Dermis blood vessel endothelial cell (primary cell): ENCODE results near the gene RPH3AL. TPM values are rescaled to one million over a fixed set of nuclear protein-coding genes. Genes with fewer than 3 reads are reported as not detected.
A peak's percentile ranks its signal among the peaks of the same experiment; 100 is the strongest.
"Not testable (repeated sequence)": the region's sequence is repeated elsewhere in the genome, so short reads cannot be mapped to it uniquely, and the experiment has no call there.

Experiments
- DNase-seq: peaks from one replicate; pipeline ENCODE4 v3.0.0; 2010
- total RNA-seq: library from RNA; depleted of rRNA; stranded (reverse); fragments of >200 nt; gene quantifications from 2 replicates; pipeline ENCODE4 v1.2.3, GENCODE V29; 2014

RPH3AL gene
- total RNA-seq, 1 donor from 2014 or later: 22.0 TPM

GRCh38 chr17:280901-281300, 71.7 kb downstream of the RPH3AL start:
- no peak for DNase-seq

DNA sequence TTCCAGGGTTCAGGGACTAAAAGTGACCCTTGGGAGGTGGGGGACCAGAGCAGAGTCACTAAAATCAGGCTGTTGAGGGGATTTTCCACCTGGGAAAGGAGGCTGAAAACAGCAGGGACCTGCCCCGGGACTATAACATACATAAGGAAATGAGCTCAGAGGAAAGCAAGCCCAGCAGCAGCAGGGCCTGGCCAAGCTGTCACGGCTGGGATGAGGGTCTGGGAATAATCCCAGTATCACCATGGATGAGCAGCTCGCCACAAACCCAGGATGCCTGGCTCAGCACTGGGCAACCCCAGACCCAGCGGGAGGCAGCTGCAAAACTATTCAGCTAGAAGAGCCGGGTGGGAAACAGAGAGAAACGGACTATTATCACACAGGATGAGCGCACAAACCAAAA, 72.4 kb downstream of the RPH3AL start:
- peak; percentile 61 for DNase-seq

- DNase-seq: peak; percentile 60
Observed at GRCh38 chr17:279776-280175, 72.8 kb downstream of the RPH3AL start.

DNA sequence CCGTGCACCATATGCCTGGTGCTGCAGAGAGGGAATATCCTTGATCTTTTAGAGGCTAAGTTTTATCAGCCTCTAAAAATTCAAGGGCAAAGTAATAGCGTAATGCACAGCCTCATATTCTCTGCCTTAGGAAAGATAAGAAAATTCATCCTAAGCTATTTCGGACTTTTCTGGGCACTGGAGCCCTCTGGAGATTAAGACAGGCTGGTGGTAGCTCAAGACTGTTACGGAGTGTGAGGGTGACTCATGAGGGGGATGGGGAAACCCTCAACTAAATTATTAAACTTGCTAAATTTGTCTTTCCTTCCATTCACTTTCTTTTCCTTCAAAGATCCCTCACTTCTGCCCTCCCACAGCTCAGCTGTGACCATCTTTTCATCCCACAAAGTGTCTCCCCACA, 73.3 kb downstream of the RPH3AL start:
- peak; percentile 33 for DNase-seq

GRCh38 chr17:278676-279059, 73.9 kb downstream of the RPH3AL start:
- DNase-seq: no peak

GRCh38 chr17:278055-278675, 74.4 kb downstream of the RPH3AL start:
- no peak for DNase-seq

DNA sequence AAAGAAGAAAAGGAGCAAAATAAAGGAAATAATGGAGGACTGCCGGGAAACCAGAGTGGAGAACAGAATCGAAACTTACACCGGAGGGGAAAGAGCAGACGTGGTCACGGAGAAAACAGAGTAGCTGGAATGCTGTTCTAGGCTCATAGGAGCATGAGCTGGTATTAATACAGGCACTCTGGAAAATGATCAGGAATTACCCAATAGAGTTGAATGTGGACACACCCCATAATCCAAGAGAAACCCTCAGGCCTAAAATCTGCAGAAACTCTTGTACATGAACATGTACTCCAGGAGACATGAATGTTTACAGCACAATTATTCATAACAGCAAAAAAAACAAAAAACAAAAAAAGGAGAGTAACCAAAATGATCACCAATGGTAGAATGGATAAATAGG, 77.7 kb downstream of the RPH3AL start:
- no peak for DNase-seq

GRCh38 chr17:273981-274832, 78.4 kb downstream of the RPH3AL start:
- DNase-seq: no peak

- DNase-seq: not testable (repeated sequence)
Observed at GRCh38 chr17:272856-273255, 79.8 kb downstream of the RPH3AL start.

- DNase-seq: not testable (repeated sequence)
Observed at GRCh38 chr17:271928-272623, 80.5 kb downstream of the RPH3AL start.

GRCh38 chr17:269616-270514, 82.7 kb downstream of the RPH3AL start:
- no peak for DNase-seq

DNA sequence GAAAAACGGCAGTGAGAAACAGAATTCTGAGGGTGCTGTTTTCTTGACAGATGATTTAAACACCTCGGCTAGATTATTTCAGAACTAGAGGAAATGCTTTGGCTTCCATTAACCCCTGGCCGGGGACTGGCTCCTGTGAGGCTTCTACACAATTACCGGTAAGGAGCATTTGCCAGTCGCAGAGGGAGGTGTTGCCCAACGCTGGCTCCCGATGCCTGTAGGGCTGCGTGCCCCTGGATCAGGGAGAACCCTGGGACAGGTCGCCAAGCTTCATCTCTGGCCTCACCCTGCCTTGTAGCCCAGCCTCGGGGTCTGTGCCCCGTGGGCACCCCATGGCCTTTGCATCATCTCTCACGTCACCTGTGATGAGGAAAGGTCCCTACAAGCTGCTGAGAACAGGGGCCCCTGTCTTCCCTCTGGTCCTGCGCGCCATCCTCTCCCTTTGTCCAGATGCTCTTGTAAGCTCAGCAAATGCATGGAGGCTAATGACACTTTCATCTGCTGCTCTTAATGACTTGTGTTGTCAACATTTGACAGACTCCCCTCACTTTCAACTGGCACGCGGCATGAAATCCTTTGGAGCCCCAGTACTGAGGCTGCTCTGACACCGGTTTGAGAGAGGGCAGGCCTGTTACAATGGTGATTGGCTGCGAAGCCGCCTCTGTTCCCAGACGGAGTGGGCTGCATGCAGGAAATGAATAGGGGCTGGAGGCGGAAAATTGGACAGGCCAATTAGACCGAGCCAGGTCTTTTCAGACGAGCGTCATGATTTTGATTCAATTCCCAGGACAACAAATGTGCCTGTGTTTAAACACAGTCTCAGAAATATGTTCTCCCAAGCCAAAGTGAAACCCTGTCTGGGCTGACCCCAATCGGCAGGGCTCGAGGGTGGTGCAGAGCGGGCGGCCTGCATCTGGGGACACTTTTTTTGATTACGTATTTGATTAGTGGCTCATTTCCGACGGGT, 85.6 kb downstream of the RPH3AL start:
- peak; percentile 65 for DNase-seq

GRCh38 chr17:266219-266618, 86.4 kb downstream of the RPH3AL start:
- DNase-seq: no peak

- no peak for DNase-seq
Observed at GRCh38 chr17:265718-266117, 86.9 kb downstream of the RPH3AL start.

DNA sequence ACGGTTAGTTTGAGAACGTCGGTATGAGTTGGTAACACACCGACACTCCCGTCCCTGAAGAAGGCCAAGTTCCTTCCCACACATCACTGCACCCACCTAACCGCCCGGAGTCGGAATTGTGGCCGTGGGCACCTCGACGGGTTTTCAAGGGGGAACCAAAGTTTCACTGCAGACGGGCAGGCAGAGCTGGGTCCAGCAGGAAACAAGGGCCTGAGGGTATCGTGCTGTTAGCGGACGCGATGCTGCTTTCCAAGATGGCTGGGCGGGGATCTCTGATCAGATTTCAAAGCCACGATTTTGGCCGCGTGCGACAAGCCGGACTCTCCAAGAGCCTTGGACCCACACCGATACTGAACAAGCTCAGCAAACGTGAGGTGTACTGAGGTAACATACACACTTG, 88.8 kb downstream of the RPH3AL start:
- no peak for DNase-seq

DNA sequence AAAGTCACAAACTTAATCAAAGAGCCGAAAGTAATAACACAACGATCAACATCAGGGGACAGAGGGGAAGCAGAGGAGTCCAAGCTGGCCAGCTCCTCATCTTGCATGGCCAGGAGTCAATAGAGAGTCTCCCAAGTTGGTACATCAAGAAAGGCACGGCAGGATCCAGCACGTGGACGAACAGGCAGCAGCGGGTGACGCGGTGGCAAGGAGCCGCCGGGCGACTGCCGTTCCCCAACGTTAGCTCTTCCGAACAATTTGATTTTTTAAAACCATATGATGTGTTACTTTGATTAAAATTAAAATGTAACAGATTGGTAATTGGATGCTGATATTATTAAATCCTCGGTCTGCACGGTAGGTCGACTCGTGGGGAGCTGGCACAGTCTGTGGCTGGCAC, 89.3 kb downstream of the RPH3AL start:
- DNase-seq: no peak

DNA sequence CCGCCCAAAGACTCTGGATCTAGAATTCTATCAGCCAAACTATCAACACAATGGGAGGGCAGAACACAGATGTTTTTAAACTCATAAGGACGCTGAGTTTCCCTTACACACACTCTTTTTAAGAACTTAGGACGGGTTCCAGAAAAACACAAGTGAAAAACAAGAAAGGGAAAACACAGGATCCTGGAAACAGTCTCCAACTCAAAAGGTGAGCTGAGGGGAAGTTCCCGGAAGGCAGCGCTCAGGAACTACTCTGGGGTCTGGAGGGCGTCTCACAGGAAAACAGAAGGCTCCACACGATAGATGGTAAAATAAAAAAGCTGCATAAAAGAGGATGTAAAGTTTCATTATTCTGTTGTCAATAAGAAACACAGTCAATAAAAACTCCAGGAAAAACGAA, 91.0 kb downstream of the RPH3AL start:
- peak; percentile 30 for DNase-seq

GRCh38 chr17:260944-261343, 91.7 kb downstream of the RPH3AL start:
- DNase-seq: no peak

DNA sequence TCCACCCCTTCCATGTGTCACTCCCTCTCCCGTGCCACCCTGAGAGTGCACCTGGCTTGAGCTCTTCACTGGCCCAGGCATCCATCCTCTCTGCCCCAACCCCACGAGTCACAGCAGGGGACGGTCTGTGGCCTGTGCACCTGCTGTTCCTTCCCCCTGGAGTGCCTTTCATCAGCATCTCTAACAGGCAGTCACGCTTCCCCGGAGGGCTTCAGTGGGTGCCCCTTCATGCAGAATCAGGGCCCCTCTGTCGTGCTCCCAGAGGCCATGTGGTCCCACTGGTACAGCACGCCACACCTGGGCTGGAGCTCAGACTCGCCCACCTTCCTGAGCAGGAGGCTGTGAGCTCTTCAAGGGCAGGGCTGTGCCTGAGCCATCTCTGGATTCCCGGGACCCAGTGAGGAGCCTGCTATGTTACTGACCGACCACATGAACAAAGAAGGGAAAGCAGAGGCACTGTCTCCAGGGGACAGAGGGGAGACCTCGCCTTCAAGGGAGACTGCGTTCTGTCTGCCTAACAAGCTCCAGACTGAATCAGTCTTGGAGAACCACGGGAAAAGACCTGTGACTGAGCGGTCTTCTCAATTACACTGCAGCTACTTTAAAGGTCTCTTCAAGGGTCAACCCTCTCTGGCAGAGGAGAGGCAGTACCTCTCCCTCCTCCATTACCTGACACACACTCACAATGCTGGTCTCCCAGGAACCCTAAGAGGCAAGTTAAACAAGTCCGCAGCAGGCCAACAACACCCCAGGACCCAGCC, 92.4 kb downstream of the RPH3AL start:
- DNase-seq: no peak

- DNase-seq: peak; percentile 38
Observed at GRCh38 chr17:259341-259976, 93.1 kb downstream of the RPH3AL start.
